Thymus (tissue), 11 donors: ENCODE results near the gene PLXNA4. TPM values are rescaled to one million over a fixed set of nuclear protein-coding genes. Genes with fewer than 3 reads are reported as not detected.

Experiments used
- DNase-seq, 9 donors: peaks; one replicate each; pipeline ENCODE4 v3.0.0-alpha.2; 2013; ENCODE audit warnings: low spot score in 9 of 9, low read depth in 6 of 9, missing footprints in 1 of 9
- H3K27ac ChIP-seq, 2 donors: one replicate each; pipeline ENCODE4 v1.5.1; 2013; ENCODE audit warnings: control low read depth in 1 of 2, low read depth in 1 of 2, low read length in 1 of 2, mild to moderate bottlenecking in 1 of 2, moderate library complexity in 1 of 2
- H3K27me3 ChIP-seq, 2 donors: one replicate each; pipeline ENCODE4 v1.5.1; 2013; ENCODE audit warnings: low read length in 1 of 2; ENCODE audit not compliant: control insufficient read depth in 2 of 2, insufficient read depth in 1 of 2
- H3K36me3 ChIP-seq, 2 donors: one replicate each; pipeline ENCODE4 v1.5.1; 2013; ENCODE audit warnings: low read length in 1 of 2, mild to moderate bottlenecking in 1 of 2, moderate library complexity in 1 of 2; ENCODE audit not compliant: control insufficient read depth in 2 of 2, insufficient read depth in 2 of 2
- H3K4me1 ChIP-seq, 2 donors: one replicate each; pipeline ENCODE4 v1.5.1; 2013; ENCODE audit warnings: low read length in 2 of 2; ENCODE audit not compliant: control insufficient read depth in 2 of 2, insufficient read depth in 2 of 2
- H3K4me3 ChIP-seq, 2 donors: one replicate each; pipeline ENCODE4 v1.5.1; 2013; ENCODE audit warnings: low read length in 2 of 2, control low read depth in 1 of 2, mild to moderate bottlenecking in 1 of 2
- H3K9me3 ChIP-seq, 2 donors: one replicate each; pipeline ENCODE4 v1.5.1; 2013; ENCODE audit warnings: low read length in 1 of 2, mild to moderate bottlenecking in 1 of 2; ENCODE audit not compliant: control insufficient read depth in 2 of 2, insufficient read depth in 1 of 2
- WGBS: extraction: QIAGEN DNeasy Blood & Tissue Kit; methylation state at CpG from one replicate; pipeline ENCODE4 v1.1.7; 2013; 5-methylcytosine and 5-hydroxymethylcytosine counted together
- polyA plus RNA-seq: library from polyadenylated mRNA; stranded (reverse); fragments of 200-250 nt; gene quantifications from one replicate; pipeline ENCODE4 v1.2.3, GENCODE V29; 2013
- total RNA-seq: library from RNA; stranded (reverse); fragments of 120-200 nt; gene quantifications from one replicate; pipeline ENCODE4 v1.2.4, GENCODE V29; 2013
- donor health status: healthy.

PLXNA4 gene
- total and polyA plus RNA-seq, 2 donors = 0.21 to 0.66 TPM

DNA sequence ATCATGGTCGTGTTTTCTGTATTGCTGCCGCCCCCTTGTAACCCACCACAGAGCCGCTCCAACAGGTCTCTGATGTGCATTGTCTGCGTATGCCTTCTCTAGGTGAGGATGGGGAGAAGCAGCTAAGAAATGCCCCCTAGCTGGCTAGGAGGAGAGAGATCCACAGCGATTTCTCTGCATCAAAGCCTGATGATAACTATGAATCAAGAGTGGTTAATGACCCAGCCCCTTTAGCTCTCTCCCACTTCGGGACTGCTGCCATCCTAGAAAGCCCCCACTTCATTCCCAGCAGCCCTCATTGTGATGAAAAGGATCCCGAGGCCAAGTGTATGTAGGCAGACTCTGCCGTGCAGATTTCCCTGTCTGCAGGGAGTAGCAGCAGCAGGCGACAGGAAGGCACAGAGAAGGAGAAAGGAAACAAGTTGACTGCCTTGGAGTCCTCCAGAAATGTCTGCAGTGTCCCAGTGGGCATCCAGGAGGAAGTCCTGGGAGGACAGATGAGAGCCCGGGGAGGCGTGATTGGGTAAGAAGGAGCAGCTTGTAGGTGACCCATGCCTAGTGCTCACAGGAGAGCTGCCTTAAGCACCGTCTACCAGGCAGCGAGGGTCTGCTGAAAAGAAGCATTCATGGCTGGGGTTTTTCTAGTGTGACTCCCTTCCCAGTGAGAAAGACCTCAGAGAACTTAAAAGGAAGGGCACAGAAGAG lies 2.9 kb downstream of the PLXNA4 start:
- 10% methylated on average over 13 of the region's 13 CpGs for WGBS
- peaks cover 0 to 5% of the 10 kb centered on the region in 2 donors for H3K4me1 ChIP-seq
- peaks cover 69 to 95% of the 10 kb centered on the region in 2 donors for H3K27me3 ChIP-seq

DNA sequence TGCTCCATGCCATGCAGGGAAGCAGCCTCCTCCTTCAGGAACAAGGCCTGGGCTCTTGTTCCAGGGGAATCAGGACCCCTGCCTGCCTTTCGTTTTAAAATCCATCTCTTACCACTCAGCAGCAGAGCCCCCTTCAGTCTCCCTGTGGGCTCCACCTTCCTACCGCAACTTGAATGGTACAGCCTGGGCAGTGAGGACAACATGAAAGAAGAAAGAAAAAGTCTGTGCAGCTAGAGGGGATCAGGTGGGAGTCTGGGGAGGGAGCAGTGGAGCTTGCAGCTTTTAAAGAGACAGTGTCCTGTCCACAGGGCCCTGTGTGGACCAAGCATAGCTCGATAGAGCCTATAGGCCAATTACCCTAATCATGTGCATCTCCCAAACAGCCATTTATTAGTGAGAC lies 3.7 kb downstream of the PLXNA4 start:
- H3K36me3 ChIP-seq = no peaks in the 10 kb centered on the region
- H3K27me3 ChIP-seq = peaks cover 60 to 94% of the 10 kb centered on the region in 2 donors
- no peak for DNase-seq
- H3K4me1 ChIP-seq = peaks cover 0 to 5% of the 10 kb centered on the region in 2 donors
- H3K27ac ChIP-seq = no peak overlapping the region
- 42% methylated on average over 3 of the region's 3 CpGs for WGBS
- H3K9me3 ChIP-seq = no peaks in the 10 kb centered on the region
- no peak overlapping the region for H3K4me3 ChIP-seq

More for the DNA sequence above, 2.9 kb downstream of the PLXNA4 start:
- Histone ChIP-seq H3K9me3 (no peaks in the 10 kb centered on the region), H3K36me3 (no peaks in the 10 kb centered on the region), H3K27ac (no peak overlapping the region), H3K4me3 (no peak overlapping the region)
- DNase-seq = no peak

DNA sequence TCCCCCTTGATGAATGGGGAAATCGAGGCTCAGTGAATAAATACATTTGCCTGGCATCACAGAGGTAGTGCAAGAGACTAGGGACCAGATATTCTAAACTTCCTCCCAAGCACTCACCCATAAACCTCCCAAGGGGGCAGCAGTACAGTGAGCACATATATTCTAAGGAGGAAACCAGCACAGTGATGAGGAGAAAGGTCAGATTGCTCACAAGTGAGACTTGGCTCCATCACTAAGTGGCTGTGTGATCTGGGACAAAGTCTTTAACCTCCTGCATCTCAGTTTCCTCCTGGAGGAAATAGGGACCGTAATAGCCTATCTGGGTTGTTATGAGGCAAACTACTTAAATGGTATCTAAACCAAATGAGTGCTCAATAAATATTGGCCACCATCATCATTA lies 4.3 kb downstream of the PLXNA4 start:
- H3K9me3 ChIP-seq = no peaks in the 10 kb centered on the region
- H3K27me3 ChIP-seq = peaks cover 55 to 90% of the 10 kb centered on the region in 2 donors
- 83% methylated on average over 2 of the region's 2 CpGs for WGBS

DNA sequence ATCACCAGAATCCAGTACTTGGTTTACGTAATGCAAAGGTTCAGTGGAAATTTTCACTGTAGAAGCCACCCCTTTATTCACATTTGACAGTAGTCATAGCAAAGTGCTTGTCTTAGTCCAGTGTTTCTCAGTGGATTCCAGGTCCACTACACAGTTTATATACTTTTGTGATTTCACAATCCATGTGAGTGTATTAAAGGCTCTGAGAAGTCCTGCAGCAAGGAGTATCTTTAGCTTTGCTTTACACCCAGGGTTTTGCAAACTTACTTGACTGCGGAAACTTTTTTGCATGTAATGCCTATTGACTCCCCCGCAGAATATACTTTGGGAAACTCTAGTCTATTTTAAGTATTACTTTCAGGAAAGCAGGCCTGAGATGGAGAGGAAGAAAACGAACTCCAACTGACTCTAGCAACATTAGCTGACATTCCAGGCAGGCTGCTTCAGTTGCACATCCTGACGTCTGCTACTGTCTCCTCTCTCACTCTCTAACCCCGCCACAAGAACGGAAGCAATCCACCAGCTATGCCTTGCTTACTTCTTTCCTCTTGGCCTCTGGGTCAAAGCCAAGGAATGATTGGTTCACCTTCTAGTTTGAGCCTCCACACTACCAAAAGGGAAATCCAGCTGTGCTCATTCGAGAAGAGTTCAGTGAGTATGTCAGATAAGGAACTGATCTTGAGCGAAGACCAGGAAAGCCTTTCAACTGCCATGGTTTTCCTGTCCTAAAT lies 6.2 kb downstream of the PLXNA4 start:
- peaks cover 37 to 81% of the 10 kb centered on the region in 2 donors for H3K27me3 ChIP-seq
- H3K4me1 ChIP-seq = no peaks in the 10 kb centered on the region
- no peaks in the 10 kb centered on the region for H3K36me3 ChIP-seq
- WGBS = 38% methylated on average over 9 of the region's 9 CpGs
- no peaks in the 10 kb centered on the region for H3K9me3 ChIP-seq
- no peak overlapping the region for H3K4me3 ChIP-seq
- DNase-seq = no peak
- no peak overlapping the region for H3K27ac ChIP-seq

More for the DNA sequence above, 4.3 kb downstream of the PLXNA4 start:
- H3K27ac ChIP-seq = no peak overlapping the region
- H3K4me1 ChIP-seq = peaks cover 0 to 5% of the 10 kb centered on the region in 2 donors
- H3K4me3 ChIP-seq = no peak overlapping the region
- no peak for DNase-seq
- H3K36me3 ChIP-seq = no peaks in the 10 kb centered on the region

DNA sequence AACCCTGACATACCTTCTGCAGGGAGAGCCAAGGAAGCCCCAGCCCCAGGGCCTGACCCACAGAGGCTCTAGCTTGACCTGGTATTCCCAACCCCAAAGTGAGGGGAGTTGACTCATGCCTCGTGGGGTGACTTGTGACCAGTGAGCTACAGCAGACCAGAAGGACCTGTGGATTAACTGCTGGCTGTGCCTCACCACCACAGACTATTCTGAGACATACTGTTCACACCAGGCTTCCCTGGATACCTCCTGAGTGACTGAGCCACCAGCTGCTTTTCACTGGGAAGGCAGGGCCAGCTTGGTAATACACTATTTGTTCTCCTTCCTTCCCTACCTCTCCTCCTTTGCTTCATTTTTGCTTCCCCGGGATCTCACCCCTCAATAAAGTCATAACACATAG lies 7.3 kb downstream of the PLXNA4 start:
- no peak overlapping the region for H3K4me3 ChIP-seq
- H3K4me1 ChIP-seq = no peaks in the 10 kb centered on the region
- no peak for DNase-seq
- peaks cover 27 to 79% of the 10 kb centered on the region in 2 donors for H3K27me3 ChIP-seq
- no peaks in the 10 kb centered on the region for H3K9me3 ChIP-seq
- no peaks in the 10 kb centered on the region for H3K36me3 ChIP-seq
- 83% methylated on average over 2 of the region's 2 CpGs for WGBS
- H3K27ac ChIP-seq = no peak overlapping the region

DNA sequence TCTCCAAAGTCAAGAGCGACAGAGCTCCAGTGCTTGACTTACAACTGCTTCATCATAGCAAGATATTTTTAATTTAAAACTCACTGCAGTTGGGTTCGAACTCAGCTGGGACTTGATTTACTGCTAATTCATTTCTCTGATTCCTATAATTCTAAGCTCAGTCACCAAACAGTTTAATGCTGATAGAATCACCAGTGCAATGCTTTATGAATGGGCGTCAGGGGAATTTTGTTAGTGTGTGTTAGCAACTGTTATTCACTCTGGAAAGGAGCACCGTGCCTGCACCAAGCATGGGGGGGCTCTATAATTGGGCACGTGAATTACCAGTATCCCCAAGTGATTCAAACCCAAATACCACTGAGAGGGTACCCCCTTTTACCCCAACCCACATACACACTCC lies 10.4 kb downstream of the PLXNA4 start:
- Histone ChIP-seq H3K36me3 (no peaks in the 10 kb centered on the region), H3K4me1 (no peaks in the 10 kb centered on the region), H3K4me3 (no peak overlapping the region), H3K9me3 (no peaks in the 10 kb centered on the region), H3K27ac (no peak overlapping the region), H3K27me3 (peaks cover 5 to 59% of the 10 kb centered on the region in 2 donors)
- no peak for DNase-seq
- WGBS = 82% methylated on average over 5 of the region's 5 CpGs

DNA sequence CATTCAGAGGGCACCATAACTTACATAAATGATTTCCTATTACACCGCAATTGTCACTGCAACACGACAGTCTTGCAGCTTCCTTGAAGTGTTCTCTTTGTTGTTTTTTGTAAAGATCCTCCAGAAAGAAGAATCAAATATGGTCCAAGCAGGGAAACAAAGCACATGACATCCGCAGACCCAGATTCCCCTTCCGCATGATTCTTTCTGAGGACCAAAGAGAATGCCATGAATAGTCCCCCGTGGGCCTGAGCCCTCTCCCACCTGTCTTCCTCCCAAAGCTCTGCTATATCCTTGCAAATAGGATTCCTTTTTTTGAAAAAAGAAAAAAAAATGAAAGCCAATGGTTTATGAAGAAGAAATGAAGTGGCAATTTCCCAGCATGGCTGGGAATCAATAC lies 10.8 kb downstream of the PLXNA4 start:
- Histone ChIP-seq H3K9me3 (no peaks in the 10 kb centered on the region), H3K36me3 (no peaks in the 10 kb centered on the region), H3K4me1 (no peaks in the 10 kb centered on the region), H3K27me3 (peaks cover 4 to 59% of the 10 kb centered on the region in 2 donors), H3K27ac (no peak overlapping the region), H3K4me3 (no peak overlapping the region)
- DNase-seq = no peak
- WGBS = 85% methylated on average over 5 of the region's 5 CpGs

DNA sequence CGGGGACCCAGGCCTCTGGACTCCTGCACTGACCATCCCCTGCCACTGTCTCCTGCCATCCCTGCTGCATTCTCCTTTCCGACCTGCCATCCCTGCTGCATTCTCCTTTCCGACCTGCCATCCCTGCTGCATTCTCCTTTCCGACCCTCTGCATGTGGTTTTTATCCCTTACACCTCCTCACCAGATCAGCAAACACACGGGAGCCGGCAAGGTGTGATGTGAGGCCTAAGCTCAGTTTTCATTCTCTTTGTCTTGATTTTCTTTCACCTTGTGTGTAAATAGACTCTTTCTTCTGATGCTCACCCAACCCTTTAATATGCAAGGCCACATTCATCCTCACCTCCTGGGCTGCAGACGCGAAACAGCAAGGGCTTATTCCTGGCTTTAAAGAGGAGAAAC lies 11.4 kb downstream of the PLXNA4 start:
- Histone ChIP-seq H3K27me3 (peaks cover 0 to 56% of the 10 kb centered on the region in 2 donors), H3K4me3 (no peak overlapping the region), H3K27ac (no peak overlapping the region), H3K9me3 (no peaks in the 10 kb centered on the region), H3K4me1 (no peaks in the 10 kb centered on the region), H3K36me3 (no peaks in the 10 kb centered on the region)
- DNase-seq = no peak
- WGBS = 93% methylated on average over 8 of the region's 8 CpGs

DNA sequence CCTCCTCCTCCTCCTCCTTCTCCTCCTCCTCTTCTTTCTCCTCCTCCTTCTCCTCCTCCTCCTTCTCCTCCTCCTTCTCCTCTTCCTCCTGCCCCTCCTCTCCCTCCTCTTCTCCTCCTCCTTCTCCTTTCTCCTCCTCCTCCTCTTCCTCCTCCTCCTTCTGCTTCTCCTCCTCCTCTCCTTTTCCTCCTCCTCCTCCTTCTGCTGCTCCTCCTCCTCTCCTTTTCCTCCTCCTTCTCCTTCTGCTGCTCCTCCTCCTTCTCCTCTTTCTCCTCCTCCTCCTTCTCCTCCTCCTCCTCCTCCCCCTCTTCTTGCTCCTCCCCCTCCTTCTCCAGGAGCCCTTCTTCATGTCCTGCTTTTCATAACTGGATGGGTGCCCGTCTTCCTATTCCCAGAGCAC lies 12.2 kb downstream of the PLXNA4 start:
- no peaks in the 10 kb centered on the region for H3K4me1 ChIP-seq
- H3K27me3 ChIP-seq = peaks cover 0 to 52% of the 10 kb centered on the region in 2 donors
- H3K4me3 ChIP-seq = no peak overlapping the region
- no peak for DNase-seq
- H3K36me3 ChIP-seq = no peaks in the 10 kb centered on the region
- no peak overlapping the region for H3K27ac ChIP-seq
- no peaks in the 10 kb centered on the region for H3K9me3 ChIP-seq
- 89% methylated on average over 1 of the region's 1 CpG for WGBS
